Hematopoietic multipotent progenitor cell treated with erythropoietin and hydrocortisone succinate and interleukin-3 and kit ligand, for 8 days (in vitro differentiated cells): ENCODE measurements around the gene FRY.

Source experiments
- DNase-seq: peaks from one replicate; pipeline ENCODE4 v3.0.0-alpha.2; 2015

Gene FRY

GRCh38 chr13:32017474-32017873 is 14.1 kb upstream of the FRY start:
- no peak for DNase-seq

DNA sequence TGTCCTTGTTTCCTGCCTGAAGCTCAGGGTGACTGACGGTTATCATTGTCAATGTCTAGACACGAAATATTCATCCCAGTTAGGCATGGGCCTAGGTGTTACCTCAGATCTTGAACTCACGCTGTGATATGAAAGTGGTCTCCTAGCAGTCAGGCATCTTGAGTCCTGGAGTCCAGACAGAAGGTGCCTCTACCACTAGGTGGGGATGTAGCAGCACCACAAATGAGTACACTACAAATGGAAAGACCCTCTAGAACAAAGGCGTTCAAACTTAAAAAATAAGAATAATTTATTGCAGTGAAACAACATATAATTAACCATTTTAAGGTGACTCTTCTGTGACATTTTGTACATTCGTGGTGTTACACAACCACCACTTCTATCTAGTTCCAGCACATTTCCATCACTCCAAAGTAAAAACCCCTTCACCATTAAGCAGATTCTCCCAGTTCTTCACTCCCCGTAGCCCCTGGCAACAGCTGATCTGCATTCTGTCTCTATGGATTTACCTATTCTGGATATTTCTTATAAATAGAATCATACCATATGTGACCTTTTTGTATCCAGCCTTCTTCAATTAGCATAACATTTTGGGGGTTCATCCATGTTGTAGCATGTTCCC is 11.9 kb upstream of the FRY start:
- peak; percentile 71 for DNase-seq

DNA sequence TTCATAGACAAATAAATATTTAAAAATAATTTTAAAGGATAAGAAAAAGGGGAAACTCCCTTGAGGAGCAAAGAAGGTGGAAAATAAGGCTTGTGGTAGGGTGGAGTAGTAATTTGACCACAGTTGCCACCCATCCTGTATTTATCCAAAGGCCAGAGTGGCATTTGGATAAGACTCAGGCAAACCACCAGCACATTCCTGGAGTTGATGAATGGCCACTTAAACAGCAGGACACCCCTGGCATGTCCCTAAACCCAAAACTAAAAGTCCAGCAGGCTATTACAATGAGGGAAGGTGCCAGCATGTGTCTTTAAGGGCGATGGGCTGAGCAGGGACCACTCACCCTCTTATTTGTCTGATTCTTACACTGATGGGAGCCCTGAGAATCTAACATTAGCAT is 9.8 kb upstream of the FRY start:
- no peak for DNase-seq

- no peak for DNase-seq
These were observed 9.3 kb upstream of the FRY start for GRCh38 chr13:32022311-32022710.

- DNase-seq, result no peak
These were observed 8.5 kb upstream of the FRY start for GRCh38 chr13:32023096-32023495.

GRCh38 chr13:32023698-32024097 is 7.9 kb upstream of the FRY start:
- DNase-seq, result peak; percentile 43

- no peak for DNase-seq
These were observed 6.8 kb upstream of the FRY start for GRCh38 chr13:32024750-32025149.

GRCh38 chr13:32025730-32026129 is 5.8 kb upstream of the FRY start:
- DNase-seq, result no peak

GRCh38 chr13:32026623-32027022 is 5.0 kb upstream of the FRY start:
- DNase-seq, result no peak

- DNase-seq, result no peak
These were observed 2.9 kb upstream of the FRY start for GRCh38 chr13:32028711-32029110.

GRCh38 chr13:32029684-32030083 is 1.9 kb upstream of the FRY start:
- DNase-seq, result no peak

- DNase-seq, result no peak
These were observed 319 bp downstream of the FRY start for GRCh38 chr13:32031815-32032370.

DNA sequence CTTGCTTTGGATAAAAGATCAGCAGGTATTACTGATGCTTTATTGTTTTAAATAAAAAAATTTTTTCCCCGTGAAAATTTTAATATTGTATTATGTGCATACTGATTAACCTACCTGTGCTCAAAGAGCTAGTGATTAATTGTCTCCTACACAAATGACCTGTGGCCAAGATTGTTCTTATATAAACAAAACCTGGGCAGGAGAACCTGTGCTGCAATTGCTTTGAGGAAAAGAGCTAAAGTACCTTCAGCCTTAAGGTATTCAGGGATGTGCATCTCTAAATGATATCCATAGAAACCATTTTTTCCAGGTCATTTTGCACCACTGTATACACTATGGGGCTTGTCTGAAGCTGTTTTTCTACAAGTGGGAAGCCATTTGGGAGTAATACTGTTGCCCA is 1.2 kb downstream of the FRY start:
- no peak for DNase-seq

GRCh38 chr13:32033744-32034143 is 2.2 kb downstream of the FRY start:
- no peak for DNase-seq

DNA sequence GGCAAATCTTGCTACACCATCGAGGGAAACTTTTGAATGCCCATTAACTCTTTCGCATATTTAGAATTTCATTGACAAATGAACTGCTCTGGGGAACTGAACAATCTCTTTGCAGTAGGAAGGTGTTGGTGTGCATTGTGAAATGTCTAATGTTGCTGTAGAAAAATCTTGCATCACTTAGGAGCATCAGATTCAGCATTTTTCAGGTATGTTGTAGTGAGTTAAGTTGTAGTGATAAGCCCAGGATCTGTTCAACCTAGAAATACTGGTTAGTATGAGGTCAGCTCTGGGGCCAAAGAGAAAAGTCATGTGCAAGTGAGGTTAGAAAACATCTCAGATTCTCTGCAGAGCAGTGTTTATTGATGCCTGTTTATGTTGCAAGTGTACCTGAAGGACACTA is 4.1 kb downstream of the FRY start:
- no peak for DNase-seq

GRCh38 chr13:32036126-32036695 is 4.6 kb downstream of the FRY start:
- peak; percentile 9 for DNase-seq

DNA sequence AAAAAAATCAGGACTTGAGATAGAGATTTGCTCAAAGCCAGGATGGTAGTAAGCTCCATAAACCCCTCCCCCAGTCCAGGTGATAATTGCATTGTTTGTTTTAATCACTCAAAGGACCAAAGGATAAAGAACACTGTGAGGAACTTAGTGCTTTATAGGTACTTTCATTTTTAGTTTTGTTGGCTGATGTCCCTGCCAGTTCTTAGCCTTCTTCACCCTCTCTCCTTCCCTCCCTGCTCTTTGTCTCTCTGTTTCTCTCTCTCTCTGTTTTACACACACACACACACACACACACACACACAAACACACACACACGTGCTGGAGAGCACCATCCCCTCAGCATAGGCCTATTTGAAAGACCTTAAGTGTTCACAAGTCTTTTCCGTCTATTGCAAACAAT is 5.2 kb downstream of the FRY start:
- DNase-seq, result no peak

DNA sequence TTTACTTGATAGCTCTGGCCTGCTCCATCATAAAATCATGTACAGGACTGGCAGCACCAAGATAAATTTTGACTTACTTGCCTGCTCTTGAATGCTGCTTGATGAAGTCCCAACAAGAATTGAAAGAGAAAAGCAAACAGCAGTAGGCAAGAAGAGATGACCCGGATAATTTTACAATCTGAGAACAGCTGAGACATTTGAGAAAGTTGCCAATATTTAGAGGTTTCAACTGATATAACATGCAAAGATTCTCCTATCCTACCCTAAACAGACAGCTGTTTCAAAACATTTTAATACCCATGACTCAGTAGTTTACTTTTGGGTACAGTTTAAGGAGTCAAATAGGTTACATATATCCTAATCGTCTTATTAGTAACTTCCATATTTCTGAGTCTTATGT is 5.9 kb downstream of the FRY start:
- peak; percentile 9 for DNase-seq

- peak; percentile 79 for DNase-seq
These were observed 6.8 kb downstream of the FRY start for GRCh38 chr13:32038343-32038742.

DNA sequence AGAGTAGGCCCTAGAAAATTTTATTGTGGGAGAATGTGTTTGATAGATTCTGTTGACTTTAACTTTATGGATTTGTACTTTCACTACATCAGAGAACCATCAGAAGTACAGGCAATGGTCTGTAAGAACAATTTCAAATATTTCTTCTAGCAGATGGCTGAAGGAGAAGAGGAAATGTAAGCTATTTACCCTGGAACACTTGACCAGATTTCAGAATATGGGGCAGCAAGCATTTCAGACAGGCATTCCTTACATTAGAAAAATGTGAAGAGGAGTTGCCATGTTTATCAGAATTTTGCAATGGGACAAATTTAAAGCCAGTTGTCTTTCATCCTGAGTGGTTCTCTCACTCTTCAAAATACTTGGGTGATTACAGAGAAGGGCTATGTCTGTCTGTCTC is 7.5 kb downstream of the FRY start:
- no peak for DNase-seq

DNA sequence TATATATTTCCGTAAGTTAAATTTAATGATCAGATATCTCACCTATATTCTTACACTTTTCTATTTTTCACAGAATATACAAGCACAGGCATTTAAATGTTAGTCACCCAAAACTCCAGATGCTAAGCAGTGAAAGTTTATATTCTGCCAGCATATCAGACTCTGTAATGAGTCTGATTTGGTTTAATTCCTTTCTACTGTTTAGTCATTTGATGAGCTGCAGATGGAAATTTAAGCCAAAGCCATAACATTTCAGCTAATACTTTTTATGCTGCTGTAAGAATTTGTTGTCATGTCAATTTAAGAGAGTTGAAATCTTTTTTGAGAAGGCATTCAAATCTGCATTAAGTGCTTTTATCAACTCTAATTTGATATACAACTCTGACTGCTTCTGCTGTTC is 8.0 kb downstream of the FRY start:
- no peak for DNase-seq

- no peak for DNase-seq
These were observed 8.6 kb downstream of the FRY start for GRCh38 chr13:32040052-32040642.

DNA sequence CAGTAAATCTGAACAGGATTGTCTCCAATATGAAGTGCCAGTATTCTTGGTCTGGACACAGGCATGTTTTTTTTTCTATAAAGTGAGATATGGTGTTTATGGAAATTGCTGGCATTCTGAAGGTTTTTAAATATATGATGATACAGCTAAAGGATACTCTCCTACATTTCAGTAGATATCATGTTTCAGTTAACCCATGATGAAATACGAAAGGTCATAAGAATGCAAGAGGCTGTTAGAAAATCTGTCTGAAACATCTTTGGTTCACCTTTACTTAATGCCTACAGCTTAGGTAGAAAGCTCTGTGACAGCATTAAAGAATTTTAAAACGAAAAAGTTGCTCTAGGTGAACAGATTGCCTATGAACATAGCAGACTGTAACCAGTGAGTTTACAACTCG is 9.1 kb downstream of the FRY start:
- no peak for DNase-seq

GRCh38 chr13:32041429-32041828 is 9.9 kb downstream of the FRY start:
- DNase-seq, result no peak

GRCh38 chr13:32042551-32042950 is 11.0 kb downstream of the FRY start:
- DNase-seq, result no peak
